H1 (cell line): ENCODE measurements around the gene ADAMTS15. TPM values are rescaled to one million over a fixed set of nuclear protein-coding genes. Genes with fewer than 3 reads are reported as not detected.

Experiments used
- CTCF ChIA-PET: fragments of 300-600 bp; sonication (Branson Sonifier 250); formaldehyde crosslinking; loops from one replicate; lab custom pipeline; 2021; ENCODE audit not compliant: partially characterized antibody; lab: Charles Lee
- POLR2A ChIA-PET: fragments of 300-600 bp; sonication (Branson Sonifier 250); formaldehyde crosslinking; loops from one replicate; lab custom pipeline; 2021; ENCODE audit warnings: inconsistent platforms; ENCODE audit not compliant: partially characterized antibody; lab: Charles Lee
- DNase-seq, 2 experiments: peaks; one replicate each; pipeline versions ENCODE4 v3.0.0 to v3.0.0-alpha.2; 2010 to 2022; ENCODE audit warnings: low spot score in 2 of 2, low read depth in 1 of 2, mixed read lengths in 1 of 2
- FAIRE-seq: peaks from 2 replicates; lab custom pipeline; 2011; peaks lifted over from hg19 to GRCh38; lab: Jason Lieb, UNC
- H2AFZ ChIP-seq: 2 replicates; pipeline ENCODE4 v1.8.1; 2012; ENCODE audit warnings: low read length, inconsistent platforms
- H2AK5ac ChIP-seq: 2 replicates; pipeline ENCODE4 v1.6.1; 2013; ENCODE audit warnings: low read depth, low read length
- H2BK120ac ChIP-seq: replicated peaks from 2 replicates; pipeline ENCODE3; 2013; ENCODE audit warnings: low read depth, low read length, inconsistent platforms
- H2BK12ac ChIP-seq: 2 replicates; pipeline ENCODE4 v1.6.1; 2013; ENCODE audit warnings: low read depth, low read length
- H2BK15ac ChIP-seq: 2 replicates; pipeline ENCODE4 v1.6.1; 2013; ENCODE audit warnings: low read length
- H2BK20ac ChIP-seq: 2 replicates; pipeline ENCODE4 v1.6.1; 2013; ENCODE audit warnings: low read length
- H2BK5ac ChIP-seq: 2 replicates; pipeline ENCODE4 v1.6.1; 2013; ENCODE audit warnings: low read depth, low read length
- H3K14ac ChIP-seq: 2 replicates; pipeline ENCODE4 v1.6.1; 2013; ENCODE audit warnings: inconsistent platforms; ENCODE audit not compliant: insufficient read length
- H3K18ac ChIP-seq: 2 replicates; pipeline ENCODE4 v1.6.1; 2013; ENCODE audit warnings: low read length; ENCODE audit errors: extremely low read depth
- H3K23ac ChIP-seq: 2 replicates; pipeline ENCODE4 v1.6.1; 2013; ENCODE audit warnings: inconsistent platforms; ENCODE audit not compliant: insufficient read length
- H3K23me2 ChIP-seq: 2 replicates; pipeline ENCODE4 v1.6.1; 2013; ENCODE audit warnings: low read depth, low read length
- H3K27ac ChIP-seq: 2 replicates; pipeline ENCODE4 v1.6.1; 2011; ENCODE audit warnings: low read depth, low read length, inconsistent platforms
- H3K27me3 ChIP-seq, 4 experiments: replicated peaks in 1 of 4; 1 replicate in 1 of 4; 2 replicates in 3 of 4; pipeline versions ENCODE4 v1.6.1 to v1.8.1; 2011 to 2013; ENCODE audit warnings: low read length in 3 of 4, mild to moderate bottlenecking in 3 of 4, inconsistent platforms in 2 of 4, mixed read lengths in 2 of 4, moderate library complexity in 1 of 4; ENCODE audit not compliant: control insufficient read depth in 3 of 4, insufficient read depth in 3 of 4; ENCODE audit errors: extremely low read depth in 1 of 4
- H3K36me3 ChIP-seq, 4 experiments: 2 replicates each; pipeline versions ENCODE4 v1.6.1 to v1.8.1; 2011 to 2013; ENCODE audit warnings: mild to moderate bottlenecking in 4 of 4, low read length in 3 of 4, moderate library complexity in 2 of 4, control low read depth in 1 of 4, inconsistent platforms in 1 of 4; ENCODE audit not compliant: insufficient read depth in 4 of 4, control insufficient read depth in 2 of 4
- H3K4ac ChIP-seq: replicated peaks from 2 replicates; pipeline ENCODE3; 2013; ENCODE audit warnings: low read length, low read depth, mixed read lengths, inconsistent platforms; ENCODE audit not compliant: insufficient read length
- H3K4me1 ChIP-seq, 4 experiments: replicated peaks in 1 of 4; 1 replicate in 1 of 4; 2 replicates in 3 of 4; pipeline versions ENCODE4 v1.6.1 to v1.8.1; 2011 to 2013; ENCODE audit warnings: low read length in 3 of 4, inconsistent platforms in 2 of 4, mixed read lengths in 1 of 4; ENCODE audit not compliant: insufficient read depth in 4 of 4, control insufficient read depth in 3 of 4
- H3K4me2 ChIP-seq, 2 experiments: 2 replicates each; pipeline versions ENCODE4 v1.6.1 to v1.8.1; 2011 to 2013; ENCODE audit warnings: low read depth in 2 of 2, low read length in 2 of 2, control low read depth in 1 of 2, inconsistent platforms in 1 of 2, mild to moderate bottlenecking in 1 of 2; ENCODE audit not compliant: insufficient read depth in 1 of 2
- H3K4me3 ChIP-seq, 4 experiments: fragments of 200-600, 300-600 bp in 1 of 4; sonication (generic), shearing (Covaris generic), sonication (Bioruptor Twin) in 1 of 4; 2 replicates each; pipeline versions ENCODE4 v1.5.1 to v1.8.1; 2011 to 2016; ENCODE audit warnings: low read length in 4 of 4, low read depth in 3 of 4, control low read depth in 2 of 4, inconsistent platforms in 2 of 4, mild to moderate bottlenecking in 2 of 4, mixed read lengths in 1 of 4, moderate library complexity in 1 of 4; ENCODE audit not compliant: insufficient read depth in 2 of 4; ENCODE audit errors: extremely low read depth in 1 of 4
- H3K56ac ChIP-seq: replicated peaks from 2 replicates; pipeline ENCODE3; 2013; ENCODE audit warnings: low read depth, mild to moderate bottlenecking, mixed read lengths, low read length, inconsistent platforms; ENCODE audit not compliant: insufficient read length
- H3K79me1 ChIP-seq: 2 replicates; pipeline ENCODE4 v1.6.1; 2013; ENCODE audit warnings: low read depth, low read length, control low read depth
- H3K79me2 ChIP-seq, 2 experiments: 2 replicates each; pipeline versions ENCODE4 v1.6.1 to v1.8.1; 2012 to 2013; ENCODE audit warnings: low read length in 2 of 2, mild to moderate bottlenecking in 2 of 2, inconsistent platforms in 1 of 2; ENCODE audit not compliant: insufficient read depth in 2 of 2, control insufficient read depth in 1 of 2
- H3K9ac ChIP-seq, 4 experiments: replicated peaks in 1 of 4; 1 replicate in 1 of 4; 2 replicates in 3 of 4; pipeline versions ENCODE4 v1.6.1 to v1.8.1; 2011 to 2013; ENCODE audit warnings: low read depth in 3 of 4, low read length in 3 of 4, control low read depth in 2 of 4, mild to moderate bottlenecking in 2 of 4, moderate library complexity in 2 of 4, inconsistent platforms in 1 of 4; ENCODE audit errors: extremely low read depth in 1 of 4
- H3K9me3 ChIP-seq, 2 experiments: 2 replicates each; pipeline versions ENCODE4 v1.6.1 to v1.8.1; 2012 to 2013; ENCODE audit warnings: mild to moderate bottlenecking in 2 of 2, moderate library complexity in 2 of 2, control low read depth in 1 of 2, inconsistent platforms in 1 of 2, low read depth in 1 of 2, low read length in 1 of 2, mixed read lengths in 1 of 2; ENCODE audit not compliant: insufficient read depth in 2 of 2
- H4K20me1 ChIP-seq, 2 experiments: replicated peaks in 1 of 2; 2 replicates each; pipeline versions ENCODE3 to v1.8.1; 2011 to 2013; ENCODE audit warnings: inconsistent platforms in 2 of 2, low read length in 2 of 2, mild to moderate bottlenecking in 1 of 2; ENCODE audit not compliant: insufficient read depth in 2 of 2, control insufficient read depth in 1 of 2
- H4K5ac ChIP-seq: 2 replicates; pipeline ENCODE4 v1.6.1; 2013; ENCODE audit warnings: low read length, low read depth, mixed read lengths, inconsistent platforms; ENCODE audit not compliant: insufficient read length
- H4K8ac ChIP-seq: 2 replicates; pipeline ENCODE4 v1.8.0; 2013; ENCODE audit warnings: mild to moderate bottlenecking, moderate library complexity, low read length, inconsistent platforms; ENCODE audit not compliant: insufficient read depth; ENCODE audit errors: extremely low read depth
- H4K91ac ChIP-seq: replicated peaks from 2 replicates; pipeline ENCODE3; 2013; ENCODE audit warnings: low read length, mixed read lengths, inconsistent platforms; ENCODE audit not compliant: insufficient read length
- GABPA ChIP-seq: IDR thresholded peaks from 2 replicates; pipeline ENCODE4 v1.6.1; 2011; ENCODE audit warnings: mild to moderate bottlenecking, low read length, moderate library complexity, borderline replicate concordance; ENCODE audit not compliant: insufficient read depth
- RNF2 ChIP-seq: fragments of 200-900, 300-1000 bp; sonication (generic); IDR thresholded peaks from 2 replicates; pipeline ENCODE4 v1.7.1; 2016; ENCODE audit warnings: borderline replicate concordance, low read depth, mild to moderate bottlenecking, antibody characterized with exemption, low read length; ENCODE audit not compliant: poor library complexity, severe bottlenecking; ENCODE audit errors: missing control alignments
- TAF7 ChIP-seq: optimal IDR thresholded peaks from 2 replicates; pipeline ENCODE3; 2011; ENCODE audit warnings: low read depth, mild to moderate bottlenecking, inconsistent platforms, low read length, moderate library complexity, borderline replicate concordance
- WGBS, 2 experiments: shearing (Covaris generic) in 1 of 2; methylation state at CpG; one replicate each; pipeline versions ENCODE4 v1.1.6 to v1.1.7; 2013 to 2015; ENCODE audit warnings: low lambda C conversion rate in 2 of 2, mixed read lengths in 2 of 2, inconsistent platforms in 1 of 2, low coverage in 1 of 2, missing lambda C conversion rate in 1 of 2; ENCODE audit not compliant: insufficient replicate concordance in 2 of 2, insufficient coverage in 1 of 2, insufficient read length in 1 of 2; ENCODE audit errors: extremely low coverage in 1 of 2, missing lambda C conversion rate in 1 of 2; 5-methylcytosine and 5-hydroxymethylcytosine counted together
- polyA plus RNA-seq, 7 experiments: library from polyadenylated mRNA; depleted of rRNA in 3 of 7; stranded (reverse) in 5 of 7; unstranded in 2 of 7; fragments of >200 nt in 5 of 7; fragments of 200-250 nt in 2 of 7; gene quantifications; 1 replicate in 5 of 7; 2 replicates in 1 of 7; 4 replicates in 1 of 7; pipeline versions ENCODE4 v1.2.1 to v1.2.3, GENCODE V29; 2011 to 2013; ENCODE audit warnings: missing spikeins in 2 of 7, mixed read lengths in 2 of 7
- total RNA-seq: library from RNA; stranded (reverse); fragmentation: NEBNext Ultra II Directional; extraction: Animal tissue kit (Norgen Biotek cat#: 25700); gene quantifications from 2 replicates; pipeline ENCODE4 v1.2.1, GENCODE V29; 2021

Gene ADAMTS15
- total and polyA plus RNA-seq, 2 of the 8 experiments (the other 6 are each of a cell fraction or from before 2014, with no cell fraction given), result 1.7 to 4.7 TPM

- Histone ChIP-seq H3K23ac (no peak overlapping the region), H2BK120ac (no peak overlapping the region), H3K9ac (no peak overlapping the region), H2BK12ac (no peak overlapping the region), H3K4me1 (peaks cover 0 to 9% (median 6%) of the 10 kb centered on the region in 4 experiments; a peak in 6 of 7 replicates), H3K4me2 (no peak overlapping the region), H3K56ac (no peak overlapping the region), H3K14ac (no peak overlapping the region), H3K4ac (no peak overlapping the region), H3K79me1 (no peaks in the 10 kb centered on the region; the same call in 1 of the 2 replicates), H3K27ac (no peak overlapping the region), H3K79me2 (no peaks in the 10 kb centered on the region), H4K91ac (no peak overlapping the region), H4K5ac (no peak overlapping the region), H2AK5ac (no peak overlapping the region), H2BK15ac (no peak overlapping the region), H3K18ac (no peak overlapping the region), H2BK20ac (no peak overlapping the region), H4K20me1 (peaks cover 3 to 4% of the 10 kb centered on the region in 2 experiments), H4K8ac (no peak overlapping the region), H3K9me3 (no peaks in the 10 kb centered on the region), H3K36me3 (no peaks in the 10 kb centered on the region), H3K23me2 (peaks cover 16% of the 10 kb centered on the region), H2BK5ac (no peak overlapping the region), H2AFZ (no peak overlapping the region), H3K27me3 (peaks cover 9 to 54% (median 42%) of the 10 kb centered on the region in 4 experiments), H3K4me3 (no peak overlapping the region)
- ChIA-PET POLR2A (no interaction called here), CTCF (interaction anchor here (0.5 to 9.0 kb wide), 9 partner anchors 10 to 409 kb away, joined by 3 to 83 read pairs (median 5); no protein-coding TSS in a partner anchor)
- no peak for FAIRE-seq
- no peak for DNase-seq
- 89% methylated on average over 9 of the region's 9 CpGs; no CpG with 5 or more reads in 1 of the 2 experiments for WGBS, 2 experiments
- TF ChIP-seq RNF2, result no peak
- no peak for TF ChIP-seq GABPA
- no peak for TF ChIP-seq TAF7
Observed at GRCh38 chr11:130452176-130452575, 3.7 kb downstream of the ADAMTS15 start.
